Suppressor macrophage (primary cell): ENCODE data around the gene RBBP8NL.

Experiments used
- DNase-seq, 4 experiments: peaks; one replicate each; pipeline ENCODE4 v3.0.0-alpha.2; 2020 to 2022

The RBBP8NL gene

DNA sequence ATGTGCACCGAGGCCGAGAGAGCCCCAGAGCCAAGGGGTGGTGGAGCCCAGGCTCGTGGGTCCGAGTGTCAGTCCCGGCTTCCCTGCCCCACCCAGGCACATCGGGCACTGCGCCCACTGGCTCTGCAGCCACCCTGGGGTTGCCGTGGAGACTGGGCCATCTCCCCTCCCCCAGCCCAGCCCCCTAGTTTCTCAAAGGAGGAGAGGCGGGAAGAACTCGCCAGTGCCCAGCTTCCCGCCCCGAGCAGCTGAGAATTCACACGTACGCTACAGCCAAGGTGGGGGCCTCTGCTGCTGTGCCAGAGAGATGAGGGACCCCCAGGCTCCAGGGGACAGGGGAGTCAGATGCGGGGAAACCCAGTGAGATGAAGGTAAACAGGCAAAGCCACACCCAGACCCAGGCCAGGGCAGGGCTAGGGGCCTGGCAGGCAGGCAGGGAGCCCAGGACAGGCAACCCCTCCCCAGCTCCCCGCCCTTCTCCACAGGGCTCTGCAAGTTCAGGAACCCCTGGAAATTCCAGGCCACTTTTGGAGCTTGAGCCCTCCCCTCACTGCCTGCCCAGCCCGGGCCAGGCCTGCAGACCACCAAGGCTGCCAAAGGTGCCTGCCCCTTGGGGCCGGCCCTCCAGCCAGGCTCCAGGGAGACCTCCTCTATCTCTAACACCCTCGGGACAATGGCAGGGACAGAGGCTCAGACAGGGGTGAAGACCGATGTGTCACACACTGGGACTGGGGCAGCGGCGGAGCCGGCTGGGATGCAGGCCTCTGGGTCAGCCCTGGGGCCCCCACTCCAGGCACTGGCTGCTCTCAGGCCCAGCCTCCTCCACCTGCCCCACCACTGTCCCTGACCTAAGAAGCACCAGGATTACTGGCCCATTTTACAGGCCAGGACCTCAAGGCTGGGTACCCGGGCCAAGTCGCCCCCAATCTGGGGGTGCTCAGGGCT lies 66.2 kb downstream of the RBBP8NL start:
- DNase-seq, result no peak
